GM18909 (cell line): ENCODE data around the gene RAB11FIP4.

Experiments
- ATAC-seq: cut with Tn5 transposase; IDR thresholded peaks from one replicate; pipeline ENCODE4 v1.9.1; 2021; ENCODE audit warnings: mild to moderate bottlenecking; ENCODE audit not compliant: unreplicated experiment, poor library complexity

The RAB11FIP4 gene

GRCh38 chr17:31401456-31402254 is 10.2 kb downstream of the RAB11FIP4 start:
- no peak for ATAC-seq

DNA sequence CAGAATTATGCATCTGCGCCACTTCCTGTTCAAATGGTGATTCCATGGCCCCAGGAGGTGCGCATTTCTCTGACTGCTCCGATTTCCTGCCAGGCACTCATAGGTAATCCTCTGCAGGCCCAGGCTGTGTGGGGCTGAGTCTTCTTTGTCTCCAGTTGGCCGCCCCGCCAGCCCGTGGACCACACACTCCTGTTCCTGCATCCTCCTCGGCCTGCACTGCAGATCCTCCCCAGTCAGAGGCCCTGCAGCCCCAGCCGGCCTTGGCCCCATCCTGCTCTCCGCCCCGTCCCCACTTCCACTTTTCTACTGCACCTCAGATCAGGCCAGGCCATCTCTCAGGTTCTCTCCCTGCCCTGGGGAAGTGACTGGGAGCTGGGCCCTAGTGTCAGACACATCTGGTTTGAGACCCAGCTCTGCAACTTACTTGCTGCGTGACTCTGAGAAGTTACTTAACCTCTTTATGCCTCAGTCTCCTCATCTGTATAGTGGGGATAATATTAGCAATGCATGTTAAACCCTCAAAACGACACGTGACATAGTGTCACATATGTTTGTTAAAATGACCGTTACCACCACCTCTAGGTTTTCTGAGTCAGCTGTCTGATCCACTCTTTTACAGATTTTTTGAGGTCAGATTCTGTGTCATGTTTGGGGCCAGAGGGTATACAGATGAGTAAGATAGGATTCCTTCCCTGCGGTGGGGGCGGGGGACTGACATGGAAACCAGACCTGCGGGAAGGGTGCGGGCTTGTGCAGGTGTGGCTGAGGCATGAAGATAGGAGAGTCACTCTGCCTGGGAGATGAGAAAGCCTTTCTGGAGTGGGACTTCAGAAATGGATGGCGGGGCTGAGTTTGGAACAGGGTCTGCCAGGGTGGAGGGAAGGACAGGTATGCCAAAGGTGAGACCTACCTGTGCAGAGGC is 12.8 kb downstream of the RAB11FIP4 start:
- no peak for ATAC-seq

DNA sequence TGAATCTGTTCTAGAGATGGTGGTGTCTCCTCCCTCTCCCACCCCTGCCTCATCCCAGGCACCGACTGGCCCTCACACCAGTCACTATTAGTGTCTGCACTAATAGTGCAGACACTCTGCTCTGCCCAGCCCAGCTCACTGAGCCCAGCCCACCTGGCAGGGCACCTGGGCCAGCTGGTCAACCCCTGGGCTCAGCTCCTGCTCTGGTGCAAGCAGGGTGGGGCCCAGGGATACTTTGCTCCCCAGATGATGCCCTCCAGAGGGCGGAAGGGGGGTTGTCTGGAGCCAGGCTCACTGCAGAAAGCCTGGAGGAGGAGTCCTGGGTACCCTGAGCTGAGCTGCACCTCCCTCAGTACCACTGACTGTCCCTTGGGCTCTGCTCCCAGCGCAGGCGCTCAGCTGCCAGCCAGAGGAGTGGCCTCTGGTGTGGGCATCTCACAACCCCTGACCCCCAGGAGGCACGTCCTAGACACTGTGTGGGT is 14.5 kb downstream of the RAB11FIP4 start:
- ATAC-seq: no peak

DNA sequence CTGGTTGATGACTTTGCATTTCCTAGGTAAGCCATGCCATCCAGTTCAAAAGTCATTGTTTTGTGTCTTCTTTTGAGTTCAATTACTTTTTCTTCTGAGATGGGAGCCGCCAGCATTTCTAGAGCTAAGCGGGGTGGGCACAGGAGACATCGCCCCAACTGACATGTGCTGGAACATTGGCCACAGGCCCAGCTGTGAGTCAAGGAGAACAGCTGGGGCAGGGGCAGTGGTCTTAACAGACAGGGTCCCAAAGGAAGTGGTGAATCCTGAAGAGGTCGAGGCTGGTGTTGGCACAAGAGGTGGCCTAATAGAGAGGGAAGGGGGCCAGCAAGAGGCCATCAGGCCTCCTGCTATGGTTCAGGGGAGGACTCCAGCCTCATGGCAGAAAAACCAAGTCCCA is 17.1 kb downstream of the RAB11FIP4 start:
- no peak for ATAC-seq

GRCh38 chr17:31411707-31412285 is 20.3 kb downstream of the RAB11FIP4 start:
- no peak for ATAC-seq

DNA sequence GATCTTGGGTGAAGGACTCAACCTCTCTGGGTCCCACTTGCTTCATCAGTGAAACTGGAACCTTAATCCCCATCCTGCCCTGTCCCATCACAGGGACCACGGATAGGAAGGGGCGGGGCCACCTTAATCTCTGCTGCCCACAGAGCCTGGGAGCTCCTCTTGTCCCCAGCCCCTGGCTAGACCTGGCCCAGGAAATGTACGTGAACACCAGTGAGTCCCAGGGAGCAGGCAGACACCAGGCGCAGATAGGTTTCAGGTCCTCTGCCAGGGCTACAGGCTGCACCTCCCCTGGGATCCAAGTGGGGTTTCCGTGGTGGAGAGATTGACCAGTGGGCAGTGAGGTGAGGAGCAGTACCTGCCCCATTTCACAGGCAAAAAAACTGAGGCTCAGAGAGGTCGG is 21.0 kb downstream of the RAB11FIP4 start:
- no peak for ATAC-seq

DNA sequence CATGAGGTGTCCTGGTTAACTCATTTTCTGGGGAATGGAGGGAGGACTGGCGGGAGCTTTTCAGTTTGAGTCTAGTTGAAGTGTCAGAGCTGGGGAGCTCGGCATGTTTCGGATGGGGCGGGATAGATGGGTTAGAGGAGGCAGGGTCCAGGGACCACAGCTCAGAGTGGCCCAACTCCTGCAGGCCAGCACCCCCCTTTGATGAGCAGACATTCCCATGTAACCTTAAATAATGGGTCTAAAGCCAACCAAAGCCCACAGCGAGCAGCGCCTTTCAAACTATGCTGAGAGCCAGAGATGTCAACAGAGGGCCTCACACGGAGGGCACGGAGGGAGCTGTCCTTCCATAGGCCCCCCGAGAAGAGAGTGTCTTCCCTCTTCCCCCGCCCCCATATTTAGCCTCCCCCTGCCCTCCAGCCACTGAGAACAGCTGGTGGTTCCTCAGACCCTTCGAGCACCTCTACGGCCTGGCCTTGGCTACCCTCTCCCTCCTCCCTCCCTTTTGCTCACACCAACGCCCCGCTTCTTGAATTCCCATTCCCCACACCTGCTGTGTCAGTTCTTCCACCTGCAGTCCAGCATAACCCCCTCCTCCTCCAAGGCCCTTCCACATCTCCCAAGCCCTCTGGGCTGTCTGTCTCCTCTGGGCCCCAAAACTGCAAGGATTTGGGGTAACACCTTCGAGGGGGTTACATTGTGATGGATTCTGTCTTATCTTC is 21.8 kb downstream of the RAB11FIP4 start:
- no peak for ATAC-seq

GRCh38 chr17:31413874-31414549 is 22.5 kb downstream of the RAB11FIP4 start:
- ATAC-seq: no peak

- ATAC-seq: no peak
Observed at GRCh38 chr17:31414550-31414918, 23.1 kb downstream of the RAB11FIP4 start.

GRCh38 chr17:31415004-31415454 is 23.6 kb downstream of the RAB11FIP4 start:
- no peak for ATAC-seq

DNA sequence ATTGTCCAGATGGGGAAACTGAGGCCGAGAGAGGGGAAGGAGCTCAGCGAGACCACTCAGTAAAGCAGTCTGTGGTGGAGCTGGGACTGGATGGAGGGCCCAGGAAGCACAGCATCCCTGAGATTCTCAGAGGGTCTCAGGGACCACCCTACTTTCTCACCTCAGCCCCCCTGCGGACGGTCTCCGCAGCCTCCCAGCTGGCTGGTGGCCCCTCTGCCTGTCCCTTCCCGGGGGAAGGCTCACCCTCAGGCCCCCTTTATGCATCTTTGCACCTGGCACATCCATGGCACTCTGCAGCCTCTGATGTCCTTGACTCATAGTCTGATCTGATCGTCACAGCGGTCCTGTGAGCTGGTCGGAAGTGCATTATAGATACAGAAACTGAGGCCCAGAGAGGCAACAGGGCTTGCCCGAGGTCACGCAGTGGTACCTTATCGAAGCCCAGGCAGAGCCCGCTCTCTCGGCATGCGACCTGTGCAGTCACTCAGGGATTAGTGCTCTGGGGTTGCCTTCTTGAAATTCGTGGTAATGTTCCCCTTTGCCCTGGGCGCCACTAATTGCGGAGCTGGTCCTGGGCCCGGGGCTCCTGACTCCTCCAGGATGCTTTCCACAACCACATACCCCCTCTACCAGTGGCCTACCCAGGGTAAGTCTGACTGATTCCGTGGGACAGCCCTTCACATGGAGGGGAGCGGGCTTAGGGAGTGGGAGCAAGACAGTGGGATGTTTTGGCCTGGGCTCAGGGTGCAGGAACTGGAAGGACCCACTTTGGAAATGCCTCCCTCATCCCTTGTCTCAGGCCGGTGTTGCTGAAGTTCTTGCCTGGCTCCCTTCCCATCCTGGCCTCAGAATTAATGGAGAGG is 24.4 kb downstream of the RAB11FIP4 start:
- ATAC-seq: no peak

DNA sequence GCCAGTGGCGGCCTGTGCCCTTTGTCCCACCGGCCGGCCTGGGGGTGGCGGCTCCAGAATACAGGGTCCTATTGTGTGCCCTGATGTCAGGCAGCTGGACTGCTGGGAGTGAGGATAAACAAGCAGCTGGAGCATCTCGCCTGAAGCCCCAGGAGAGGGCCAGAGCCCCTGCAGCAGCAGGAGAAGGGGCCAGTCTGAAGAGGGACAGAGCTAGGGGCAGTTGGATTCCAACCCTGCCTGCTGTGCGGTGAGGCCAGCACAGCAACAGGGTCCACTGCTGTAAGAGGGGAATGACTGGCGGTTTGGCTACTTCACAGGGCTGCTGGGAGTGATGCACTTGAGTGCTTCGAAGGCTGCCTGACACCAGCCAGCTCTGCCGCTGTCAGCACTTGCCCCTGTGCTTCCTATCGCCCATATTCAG is 25.0 kb downstream of the RAB11FIP4 start:
- ATAC-seq: no peak

DNA sequence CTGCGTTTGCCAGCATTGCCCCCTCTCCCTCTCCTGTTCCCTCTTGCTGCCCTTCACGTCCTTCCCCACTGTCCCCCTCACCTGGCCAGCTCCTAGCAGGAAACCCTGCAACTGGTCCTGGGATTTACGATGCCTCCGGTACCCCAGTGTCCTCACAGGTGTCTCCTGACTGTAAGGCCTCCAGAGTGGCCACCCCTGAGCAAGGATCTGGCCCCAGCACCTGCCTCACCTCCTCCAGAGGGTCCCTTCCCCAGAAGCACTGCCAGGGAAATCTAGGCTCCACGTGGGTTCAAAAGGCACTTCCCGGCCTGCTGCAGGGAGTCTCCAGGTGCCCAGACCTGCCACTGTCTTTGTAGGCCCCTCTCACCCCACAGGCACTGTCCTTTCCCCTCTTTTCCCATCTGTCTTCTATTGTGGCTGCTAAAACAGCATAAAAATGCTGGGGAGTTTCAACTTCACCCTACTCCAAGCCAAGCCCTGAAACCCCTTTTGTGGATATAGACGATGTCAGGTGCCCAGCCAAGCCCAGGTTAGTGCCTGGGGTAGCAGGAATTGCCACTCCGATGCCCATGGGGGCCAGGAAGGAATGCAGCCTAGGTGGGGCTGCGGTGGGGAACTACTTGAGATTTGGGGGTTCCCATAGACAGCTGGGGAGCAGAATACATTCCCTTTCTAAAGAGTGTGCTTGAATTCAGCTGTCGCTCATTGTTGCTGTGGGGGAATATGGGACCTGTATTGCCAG is 25.7 kb downstream of the RAB11FIP4 start:
- no peak for ATAC-seq

- ATAC-seq: no peak
Observed at GRCh38 chr17:31418773-31419350, 27.4 kb downstream of the RAB11FIP4 start.

- ATAC-seq: no peak
Observed at GRCh38 chr17:31422443-31422842, 31.0 kb downstream of the RAB11FIP4 start.

DNA sequence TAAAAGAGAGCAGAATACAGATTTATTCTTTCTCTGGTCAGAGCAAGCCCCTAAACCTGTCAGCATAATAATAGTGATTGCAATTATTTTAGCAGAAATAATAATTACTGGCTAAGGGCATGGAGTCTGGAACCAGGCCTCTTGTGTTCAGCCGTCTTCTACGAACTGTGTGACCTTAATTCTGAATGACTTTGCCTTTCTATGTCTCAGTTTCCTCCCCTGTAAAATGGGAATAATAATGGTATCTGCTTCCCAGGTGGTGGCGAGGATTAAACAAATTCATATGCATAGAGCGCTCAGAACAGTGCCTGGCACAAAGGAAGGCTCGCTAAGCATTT is 33.4 kb downstream of the RAB11FIP4 start:
- no peak for ATAC-seq

DNA sequence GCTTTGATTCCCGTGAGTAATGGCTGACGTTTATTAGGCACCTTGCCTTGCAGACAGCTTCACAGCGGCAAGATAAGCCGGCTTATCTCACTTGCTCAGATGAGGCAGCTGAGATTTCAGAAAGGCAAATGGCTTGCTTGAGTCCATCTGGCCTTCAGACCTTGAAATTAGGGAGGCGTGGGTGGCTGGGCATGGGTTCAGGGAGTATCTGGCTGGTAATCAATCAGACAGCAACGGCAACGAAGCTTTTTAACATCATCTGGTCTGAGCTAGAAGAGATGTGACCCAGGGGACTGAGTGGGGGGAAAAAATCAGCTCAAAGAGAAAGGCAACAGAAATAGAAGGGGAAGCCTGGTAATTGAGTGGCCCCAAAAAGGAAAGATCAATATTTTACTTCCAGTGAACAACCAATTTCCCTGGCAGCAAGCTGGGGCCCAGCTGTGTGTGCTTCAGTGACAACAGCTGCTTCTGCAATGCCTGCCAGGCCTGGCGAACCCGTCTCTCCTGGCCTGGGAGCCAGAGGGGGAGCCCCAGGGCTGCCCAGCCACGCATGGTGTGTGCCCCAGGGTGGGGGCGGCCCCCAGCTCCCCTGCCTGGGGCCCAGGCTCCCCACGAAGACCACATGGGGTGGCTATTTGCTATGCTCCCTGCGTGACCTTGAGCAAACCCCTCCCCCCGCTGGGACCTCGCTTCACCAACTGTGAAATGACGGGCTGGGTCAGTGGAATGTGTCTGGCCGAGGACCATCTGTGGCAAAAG is 34.0 kb downstream of the RAB11FIP4 start:
- ATAC-seq: no peak
